Naive B cell (primary cell): ENCODE results near the gene KCNQ5. TPM values are rescaled to one million over a fixed set of nuclear protein-coding genes. Genes with fewer than 3 reads are reported as not detected.

ENCODE experiments used
- ATAC-seq, 2 donors: fragments of 150-1000 bp; cut with Tn5 transposase; 2 replicates each; pipeline ENCODE4 v1.10.0; 2021; ENCODE audit warnings: low read depth in 2 of 2, mild to moderate bottlenecking in 2 of 2, moderate library complexity in 2 of 2
- DNase-seq: peaks from one replicate; pipeline ENCODE4 v3.0.0; 2022
- H3K27ac Mint-ChIP-seq, 6 donors: one replicate each; pipeline ENCODE4 v1.8.0; 2020 to 2022; ENCODE audit warnings: mild to moderate bottlenecking in 6 of 6, mixed read lengths in 6 of 6, moderate library complexity in 5 of 6, inconsistent platforms in 2 of 6
- H3K27me3 Mint-ChIP-seq, 3 donors: one replicate each; pipeline ENCODE4 v1.8.0; 2021 to 2022; ENCODE audit warnings: mixed read lengths in 3 of 3, mild to moderate bottlenecking in 1 of 3
- H3K36me3 Mint-ChIP-seq, 2 donors: one replicate each; pipeline ENCODE4 v1.8.0; 2020 to 2022; ENCODE audit warnings: mixed read lengths in 2 of 2, inconsistent platforms in 1 of 2, mild to moderate bottlenecking in 1 of 2
- H3K4me1 Mint-ChIP-seq, 3 donors: one replicate each; pipeline ENCODE4 v1.8.0; 2020 to 2022; ENCODE audit warnings: mixed read lengths in 3 of 3, inconsistent platforms in 1 of 3, mild to moderate bottlenecking in 1 of 3, moderate library complexity in 1 of 3
- H3K4me3 Mint-ChIP-seq, 8 donors: one replicate each; pipeline ENCODE4 v1.8.0; 2020 to 2022; ENCODE audit warnings: mild to moderate bottlenecking in 8 of 8, mixed read lengths in 8 of 8, moderate library complexity in 8 of 8, inconsistent platforms in 2 of 8
- H3K9me3 Mint-ChIP-seq, 7 donors: one replicate each; pipeline ENCODE4 v1.8.0; 2020 to 2022; ENCODE audit warnings: mixed read lengths in 7 of 7, mild to moderate bottlenecking in 5 of 7, inconsistent platforms in 2 of 7, moderate library complexity in 1 of 7
- polyA plus RNA-seq, 6 donors: library from polyadenylated mRNA; unstranded; fragments of 300-500 nt; fragmentation: Illumina TruSeq; gene quantifications; one replicate each; pipeline ENCODE4 v1.2.3, GENCODE V29; 2021; ENCODE audit warnings: low read depth in 6 of 6

KCNQ5 gene
- polyA plus RNA-seq, 6 donors from 2014 or later: 0.29 to 7.1 (median 4.9) TPM

DNA sequence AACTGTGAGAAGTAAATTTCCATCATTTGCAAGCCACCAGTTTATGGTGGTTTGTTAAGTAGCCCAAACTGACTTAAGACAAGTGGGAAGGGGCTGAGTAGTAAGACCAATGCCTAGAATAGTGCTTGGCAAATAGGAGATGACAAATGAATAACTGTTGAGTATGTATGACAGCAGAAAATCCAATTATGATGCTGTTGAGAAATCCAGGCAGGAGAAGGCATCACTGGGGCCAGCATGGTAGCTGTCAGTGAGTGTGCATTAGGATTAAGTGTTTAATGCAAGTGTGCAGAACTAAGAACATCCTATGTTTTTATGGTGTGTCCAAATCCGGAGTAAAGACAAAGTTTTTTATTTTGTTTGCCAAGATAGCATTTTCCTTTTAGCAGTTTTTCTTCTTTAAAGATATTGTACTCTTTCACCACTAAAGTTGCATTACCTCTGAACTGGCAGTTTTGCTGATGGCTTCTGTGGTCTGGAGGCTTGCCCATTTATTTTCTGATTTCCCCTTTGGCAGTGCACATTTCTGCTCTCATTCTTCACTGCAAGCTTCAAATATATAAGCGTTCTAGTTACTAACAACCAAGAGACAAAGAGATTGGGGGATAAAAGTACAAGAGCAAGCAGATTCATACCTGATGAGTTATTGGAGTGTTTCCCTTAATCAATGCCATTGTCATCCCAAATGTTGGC, 289.7 kb downstream of the KCNQ5 start:
- Mint-ChIP-seq H3K36me3 (no peaks in the 10 kb centered on the region), H3K4me3 (no peak overlapping the region), H3K4me1 (peaks cover 6 to 34% (median 16%) of the 10 kb centered on the region in 3 donors), H3K27me3 (no peaks in the 10 kb centered on the region), H3K9me3 (no peaks in the 10 kb centered on the region), H3K27ac (peak overlapping the region in 2 of 6 donors; percentile 12 to 41)
- no peak for DNase-seq
- ATAC-seq: no peak

GRCh38 chr6:72913797-72914196, 291.9 kb downstream of the KCNQ5 start:
- Mint-ChIP-seq H3K36me3 (no peaks in the 10 kb centered on the region), H3K27ac (peak overlapping the region in 3 of 6 donors; percentile 2 to 74 (median 72)), H3K9me3 (no peaks in the 10 kb centered on the region), H3K4me3 (no peak overlapping the region), H3K4me1 (peaks cover 14 to 39% (median 16%) of the 10 kb centered on the region in 3 donors), H3K27me3 (no peaks in the 10 kb centered on the region)
- ATAC-seq: no peak
- no peak for DNase-seq

GRCh38 chr6:72916298-72916697, 294.4 kb downstream of the KCNQ5 start:
- no peak overlapping the region for H3K4me3 Mint-ChIP-seq
- DNase-seq: no peak

GRCh38 chr6:72916906-72917305, 295.0 kb downstream of the KCNQ5 start:
- Mint-ChIP-seq H3K27me3 (no peaks in the 10 kb centered on the region), H3K4me1 (peaks cover 11 to 38% (median 20%) of the 10 kb centered on the region in 3 donors), H3K36me3 (no peaks in the 10 kb centered on the region), H3K4me3 (no peak overlapping the region), H3K9me3 (no peaks in the 10 kb centered on the region), H3K27ac (no peak overlapping the region)
- DNase-seq (no peak), ATAC-seq (no peak)

More at GRCh38 chr6:72916298-72916697, 294.4 kb downstream of the KCNQ5 start:
- H3K9me3 Mint-ChIP-seq: no peaks in the 10 kb centered on the region
- H3K27ac Mint-ChIP-seq: peak overlapping the region in 1 of 6 donors; percentile 45
- H3K27me3 Mint-ChIP-seq: no peaks in the 10 kb centered on the region
- H3K4me1 Mint-ChIP-seq: peaks cover 13 to 42% (median 22%) of the 10 kb centered on the region in 3 donors
- H3K36me3 Mint-ChIP-seq: no peaks in the 10 kb centered on the region
- ATAC-seq: no peak

DNA sequence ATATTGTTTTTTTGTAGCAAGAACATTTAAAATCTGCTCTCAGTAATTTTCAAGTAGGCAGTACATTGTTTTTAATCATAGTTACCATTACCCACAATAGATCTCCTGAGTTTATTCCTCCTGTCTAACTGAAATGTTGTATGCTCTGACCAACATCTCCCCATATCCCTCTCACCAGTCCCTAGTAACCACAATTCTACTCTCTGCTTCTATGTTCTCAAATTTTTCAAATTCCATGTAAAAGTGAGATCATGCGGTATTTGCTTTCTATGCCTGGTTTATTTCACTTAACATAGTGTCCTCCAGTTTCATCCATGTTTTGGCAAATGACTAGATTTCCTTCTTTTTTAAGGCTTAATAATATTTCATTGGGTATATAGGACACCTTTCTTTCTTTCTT, 300.5 kb downstream of the KCNQ5 start:
- peaks cover 0 to 5% of the 10 kb centered on the region in 2 donors for H3K36me3 Mint-ChIP-seq
- peaks cover 8 to 32% (median 17%) of the 10 kb centered on the region in 3 donors for H3K4me1 Mint-ChIP-seq
- ATAC-seq (no peak), DNase-seq (no peak)
- H3K9me3 Mint-ChIP-seq: no peaks in the 10 kb centered on the region
- no peak overlapping the region for H3K4me3 Mint-ChIP-seq
- no peaks in the 10 kb centered on the region for H3K27me3 Mint-ChIP-seq
- H3K27ac Mint-ChIP-seq: no peak overlapping the region

DNA sequence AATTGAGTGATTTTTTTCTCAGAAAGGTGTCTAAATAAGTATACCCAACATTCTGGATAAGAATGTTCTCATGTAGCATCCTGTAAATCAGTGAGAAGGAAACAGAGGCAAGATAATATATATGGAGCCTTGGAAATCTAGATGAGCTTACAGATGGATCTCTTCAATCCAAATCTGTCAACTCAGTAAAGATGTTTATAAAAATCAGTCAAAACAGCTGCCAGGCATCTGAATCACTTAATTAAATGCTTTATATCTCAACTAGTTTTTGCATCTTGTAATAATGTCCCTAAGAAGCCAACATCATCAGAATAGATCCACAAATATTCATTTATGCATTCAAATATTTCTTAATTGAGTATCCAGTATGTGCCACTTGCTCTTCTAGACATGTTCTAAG, 303.3 kb downstream of the KCNQ5 start:
- H3K4me3 Mint-ChIP-seq: no peak overlapping the region
- ATAC-seq (no peak), DNase-seq (no peak)
- no peak overlapping the region for H3K27ac Mint-ChIP-seq
- no peaks in the 10 kb centered on the region for H3K27me3 Mint-ChIP-seq
- H3K36me3 Mint-ChIP-seq: peaks cover 0 to 5% of the 10 kb centered on the region in 2 donors
- peaks cover 0 to 21% (median 8%) of the 10 kb centered on the region in 3 donors for H3K4me1 Mint-ChIP-seq
- no peaks in the 10 kb centered on the region for H3K9me3 Mint-ChIP-seq

DNA sequence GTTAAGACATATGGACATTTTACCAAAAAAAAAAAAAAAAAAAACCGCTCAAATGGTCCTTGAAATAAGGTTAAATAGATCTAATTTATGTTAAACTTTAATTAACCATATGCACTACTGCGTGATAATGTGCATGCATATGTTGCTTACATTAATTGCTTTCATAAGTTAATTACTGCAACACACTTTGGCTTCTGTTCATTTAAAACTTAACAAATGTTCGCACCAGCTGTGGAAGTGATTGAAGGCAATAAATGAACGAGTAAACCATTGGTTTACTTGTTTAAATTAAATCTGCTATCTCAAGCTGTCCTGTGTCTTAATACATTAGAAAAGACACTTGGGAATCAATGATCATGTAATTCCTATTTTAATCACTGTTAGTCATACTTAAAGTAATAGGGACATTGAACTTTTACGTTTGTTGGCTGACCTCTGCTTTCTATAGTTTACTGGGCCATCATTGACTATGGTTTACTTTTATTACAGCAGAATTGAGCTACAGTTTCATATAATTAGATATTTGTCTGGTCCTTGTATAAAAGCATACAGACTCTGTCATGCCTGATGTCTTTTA, 308.8 kb downstream of the KCNQ5 start:
- Mint-ChIP-seq H3K9me3 (no peaks in the 10 kb centered on the region), H3K27ac (no peak overlapping the region), H3K27me3 (no peaks in the 10 kb centered on the region), H3K4me3 (no peak overlapping the region), H3K36me3 (peaks cover 0 to 4% of the 10 kb centered on the region in 2 donors), H3K4me1 (peaks cover 2 to 5% (median 3%) of the 10 kb centered on the region in 3 donors)
- DNase-seq (no peak), ATAC-seq (no peak)

DNA sequence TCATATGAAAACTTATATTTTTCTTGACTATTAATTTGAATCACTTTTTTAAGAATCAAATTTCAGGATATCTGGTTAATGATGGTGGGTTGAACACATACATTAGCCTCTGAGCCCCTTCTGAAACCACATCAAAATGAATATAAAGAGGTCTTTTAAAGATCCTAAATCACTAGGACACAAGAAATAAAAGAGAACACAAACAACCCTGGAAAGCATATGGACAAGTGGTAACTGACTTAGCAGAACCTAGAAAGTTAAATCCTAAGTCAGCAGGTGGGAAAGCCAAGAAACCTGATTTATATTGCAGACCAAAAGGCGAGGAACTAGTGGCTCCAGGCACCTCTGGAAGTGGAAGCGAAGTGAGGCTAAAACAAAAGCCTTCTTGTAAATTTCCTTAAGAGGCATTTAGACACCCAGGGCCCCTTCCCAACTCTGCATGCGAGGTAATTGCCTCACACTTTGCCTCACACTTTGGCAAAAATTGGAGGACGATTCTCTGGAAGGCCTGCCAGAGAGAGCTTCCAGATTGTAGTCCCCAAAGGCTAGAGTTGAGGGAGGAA, 309.5 kb downstream of the KCNQ5 start:
- H3K36me3 Mint-ChIP-seq: peaks cover 0 to 7% of the 10 kb centered on the region in 2 donors
- H3K27me3 Mint-ChIP-seq: no peaks in the 10 kb centered on the region
- no peak overlapping the region for H3K4me3 Mint-ChIP-seq
- no peaks in the 10 kb centered on the region for H3K9me3 Mint-ChIP-seq
- DNase-seq (no peak), ATAC-seq (no peak)
- peak overlapping the region in 2 of 6 donors; percentile 26 to 61 for H3K27ac Mint-ChIP-seq
- H3K4me1 Mint-ChIP-seq: peaks cover 2 to 6% (median 6%) of the 10 kb centered on the region in 3 donors

GRCh38 chr6:72933233-72933632, 311.4 kb downstream of the KCNQ5 start:
- H3K4me1 Mint-ChIP-seq: peaks cover 2 to 6% (median 6%) of the 10 kb centered on the region in 3 donors
- H3K27me3 Mint-ChIP-seq: no peaks in the 10 kb centered on the region
- no peak for ATAC-seq
- no peaks in the 10 kb centered on the region for H3K9me3 Mint-ChIP-seq
- H3K4me3 Mint-ChIP-seq: no peak overlapping the region
- H3K27ac Mint-ChIP-seq: no peak overlapping the region
- peaks cover 0 to 7% of the 10 kb centered on the region in 2 donors for H3K36me3 Mint-ChIP-seq
- DNase-seq: no peak

GRCh38 chr6:72936766-72937559, 315.1 kb downstream of the KCNQ5 start:
- DNase-seq: no peak

DNA sequence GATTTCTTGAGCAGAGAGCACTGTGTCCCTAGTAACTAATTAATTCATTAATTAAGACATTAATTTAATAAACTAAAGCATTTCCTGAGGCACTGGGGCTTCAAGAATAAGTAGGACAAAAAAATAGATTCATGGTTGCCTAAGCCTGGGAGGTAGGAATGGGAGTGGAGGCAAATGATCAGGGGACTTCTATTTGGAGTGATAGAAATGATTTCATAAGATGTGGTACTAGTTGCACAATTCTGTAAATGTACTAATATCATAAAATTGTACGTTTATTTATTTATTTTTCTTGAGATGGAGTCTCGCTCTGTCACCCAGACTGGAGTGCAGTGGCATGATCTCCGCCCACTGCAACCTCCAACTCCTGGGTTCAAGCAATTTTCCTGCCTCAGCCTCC, 316.2 kb downstream of the KCNQ5 start:
- DNase-seq (no peak), ATAC-seq (no peak)
- no peak overlapping the region for H3K4me3 Mint-ChIP-seq
- peaks cover 0 to 7% of the 10 kb centered on the region in 2 donors for H3K36me3 Mint-ChIP-seq
- H3K27ac Mint-ChIP-seq: no peak overlapping the region
- no peaks in the 10 kb centered on the region for H3K9me3 Mint-ChIP-seq
- H3K4me1 Mint-ChIP-seq: peaks cover 0 to 10% (median 6%) of the 10 kb centered on the region in 3 donors
- H3K27me3 Mint-ChIP-seq: no peaks in the 10 kb centered on the region

More at GRCh38 chr6:72936766-72937559, 315.1 kb downstream of the KCNQ5 start:
- no peaks in the 10 kb centered on the region for H3K27me3 Mint-ChIP-seq
- ATAC-seq: no peak
- H3K27ac Mint-ChIP-seq: no peak overlapping the region
- H3K4me3 Mint-ChIP-seq: no peak overlapping the region
- peaks cover 0 to 7% of the 10 kb centered on the region in 2 donors for H3K36me3 Mint-ChIP-seq
- H3K9me3 Mint-ChIP-seq: no peaks in the 10 kb centered on the region
- H3K4me1 Mint-ChIP-seq: peaks cover 0 to 10% (median 6%) of the 10 kb centered on the region in 3 donors

GRCh38 chr6:72939004-72939403, 317.1 kb downstream of the KCNQ5 start:
- H3K9me3 Mint-ChIP-seq: no peaks in the 10 kb centered on the region
- H3K27ac Mint-ChIP-seq: no peak overlapping the region
- no peak for DNase-seq

DNA sequence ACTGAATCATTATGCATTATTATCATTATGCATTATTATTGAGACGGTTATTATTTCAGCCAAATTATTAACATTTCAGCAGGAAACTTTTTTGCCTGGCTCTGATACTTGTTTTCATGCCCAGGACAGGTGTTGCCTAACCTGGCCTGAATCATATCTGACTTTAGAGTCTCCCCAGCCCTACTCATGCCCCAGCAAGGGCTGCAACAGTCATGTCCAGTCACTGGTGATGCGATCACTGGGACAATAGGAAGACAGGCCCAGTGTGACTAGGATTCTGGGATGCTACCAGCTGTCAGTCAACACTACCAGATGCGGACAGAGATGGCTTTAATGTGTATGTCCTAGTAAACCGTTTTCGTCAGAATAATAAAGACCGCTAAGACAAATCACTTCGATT, 318.4 kb downstream of the KCNQ5 start:
- no peaks in the 10 kb centered on the region for H3K9me3 Mint-ChIP-seq

More at GRCh38 chr6:72939004-72939403, 317.1 kb downstream of the KCNQ5 start:
- Mint-ChIP-seq H3K27me3 (no peaks in the 10 kb centered on the region), H3K4me1 (peaks cover 0 to 10% (median 6%) of the 10 kb centered on the region in 3 donors), H3K36me3 (peaks cover 0 to 7% of the 10 kb centered on the region in 2 donors), H3K4me3 (no peak overlapping the region)
- ATAC-seq: no peak

More for the DNA sequence above, 318.4 kb downstream of the KCNQ5 start:
- DNase-seq (no peak), ATAC-seq (no peak)
- Mint-ChIP-seq H3K4me3 (no peak overlapping the region), H3K4me1 (peaks cover 0 to 10% (median 6%) of the 10 kb centered on the region in 3 donors), H3K27ac (no peak overlapping the region), H3K27me3 (no peaks in the 10 kb centered on the region), H3K36me3 (peaks cover 0 to 7% of the 10 kb centered on the region in 2 donors)
